GM10266 (cell line): Measurements from ENCODE around the gene CCDC138.

Source experiments
- DNase-seq: peaks from one replicate; pipeline ENCODE4 v3.0.0; 2012; ENCODE audit errors: extremely low spot score
- TF ChIP-seq, protein P1 (sequence below): IDR thresholded peaks from 2 replicates; pipeline ENCODE4 v1.5.1; 2012; ENCODE audit warnings: mild to moderate bottlenecking, low read depth; ENCODE audit not compliant: control insufficient read depth, insufficient read depth; ENCODE audit errors: missing control alignments

The CCDC138 gene

DNA sequence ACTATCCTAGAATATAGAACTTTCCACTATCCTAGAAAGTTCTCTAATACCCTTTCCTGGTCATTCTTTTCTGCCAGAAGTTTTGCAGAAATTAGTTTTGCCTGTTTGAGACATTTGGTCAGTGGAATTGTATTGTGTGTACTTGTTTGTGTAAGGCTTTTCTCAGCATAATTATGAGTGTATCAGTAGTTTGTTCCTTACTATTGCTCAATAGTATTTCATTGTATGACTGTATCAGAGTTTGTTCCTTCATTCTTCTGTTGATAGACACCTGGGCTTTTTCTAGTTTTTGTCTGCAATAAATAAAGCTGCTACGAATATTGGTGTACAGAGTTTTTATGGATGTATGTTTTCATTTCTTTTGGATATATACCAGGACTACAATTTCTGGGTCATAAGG lies 27.2 kb downstream of the CCDC138 start:
- DNase-seq, result no peak
- TF ChIP-seq, protein P1, sequence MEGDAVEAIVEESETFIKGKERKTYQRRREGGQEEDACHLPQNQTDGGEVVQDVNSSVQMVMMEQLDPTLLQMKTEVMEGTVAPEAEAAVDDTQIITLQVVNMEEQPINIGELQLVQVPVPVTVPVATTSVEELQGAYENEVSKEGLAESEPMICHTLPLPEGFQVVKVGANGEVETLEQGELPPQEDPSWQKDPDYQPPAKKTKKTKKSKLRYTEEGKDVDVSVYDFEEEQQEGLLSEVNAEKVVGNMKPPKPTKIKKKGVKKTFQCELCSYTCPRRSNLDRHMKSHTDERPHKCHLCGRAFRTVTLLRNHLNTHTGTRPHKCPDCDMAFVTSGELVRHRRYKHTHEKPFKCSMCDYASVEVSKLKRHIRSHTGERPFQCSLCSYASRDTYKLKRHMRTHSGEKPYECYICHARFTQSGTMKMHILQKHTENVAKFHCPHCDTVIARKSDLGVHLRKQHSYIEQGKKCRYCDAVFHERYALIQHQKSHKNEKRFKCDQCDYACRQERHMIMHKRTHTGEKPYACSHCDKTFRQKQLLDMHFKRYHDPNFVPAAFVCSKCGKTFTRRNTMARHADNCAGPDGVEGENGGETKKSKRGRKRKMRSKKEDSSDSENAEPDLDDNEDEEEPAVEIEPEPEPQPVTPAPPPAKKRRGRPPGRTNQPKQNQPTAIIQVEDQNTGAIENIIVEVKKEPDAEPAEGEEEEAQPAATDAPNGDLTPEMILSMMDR, result no peak

DNA sequence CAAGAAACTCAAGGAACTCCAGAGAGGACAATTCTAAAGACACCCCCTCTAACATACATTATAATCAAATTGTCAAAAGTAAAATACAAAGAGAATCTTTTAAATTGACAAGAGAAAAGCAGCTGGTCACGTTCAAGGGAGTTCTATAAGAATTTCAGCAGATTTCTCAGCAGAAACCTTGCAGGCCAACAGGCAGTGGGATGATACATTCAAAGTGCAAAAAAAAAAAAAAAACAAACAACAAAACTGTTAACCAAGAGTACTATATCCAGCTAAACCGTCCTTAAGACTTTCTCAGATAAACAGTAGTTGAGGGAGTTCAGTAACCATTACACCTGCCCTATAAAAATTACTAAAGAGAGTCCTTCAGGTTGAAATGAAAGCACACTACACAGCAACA lies 33.9 kb downstream of the CCDC138 start:
- TF ChIP-seq, protein P1, result no peak
- no peak for DNase-seq

DNA sequence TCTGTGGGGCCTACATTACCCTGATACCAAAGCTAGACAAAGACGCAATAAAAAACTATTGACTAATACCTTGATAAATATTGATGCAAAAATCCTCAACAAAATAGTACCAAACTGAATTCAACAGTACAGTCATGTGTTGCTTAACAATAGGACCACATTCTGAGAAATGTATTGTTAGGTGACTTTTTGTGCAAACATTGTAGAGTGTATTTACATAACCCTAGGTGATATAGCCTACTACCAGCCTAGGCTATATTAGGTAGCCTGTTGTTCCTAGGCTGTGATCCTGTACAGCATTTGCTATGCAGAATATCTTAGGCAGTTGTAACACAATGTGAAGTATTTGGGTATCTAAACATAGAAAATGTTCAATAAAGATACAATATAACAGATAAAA lies 36.7 kb downstream of the CCDC138 start:
- TF ChIP-seq, protein P1, result no peak
- DNase-seq, result no peak

DNA sequence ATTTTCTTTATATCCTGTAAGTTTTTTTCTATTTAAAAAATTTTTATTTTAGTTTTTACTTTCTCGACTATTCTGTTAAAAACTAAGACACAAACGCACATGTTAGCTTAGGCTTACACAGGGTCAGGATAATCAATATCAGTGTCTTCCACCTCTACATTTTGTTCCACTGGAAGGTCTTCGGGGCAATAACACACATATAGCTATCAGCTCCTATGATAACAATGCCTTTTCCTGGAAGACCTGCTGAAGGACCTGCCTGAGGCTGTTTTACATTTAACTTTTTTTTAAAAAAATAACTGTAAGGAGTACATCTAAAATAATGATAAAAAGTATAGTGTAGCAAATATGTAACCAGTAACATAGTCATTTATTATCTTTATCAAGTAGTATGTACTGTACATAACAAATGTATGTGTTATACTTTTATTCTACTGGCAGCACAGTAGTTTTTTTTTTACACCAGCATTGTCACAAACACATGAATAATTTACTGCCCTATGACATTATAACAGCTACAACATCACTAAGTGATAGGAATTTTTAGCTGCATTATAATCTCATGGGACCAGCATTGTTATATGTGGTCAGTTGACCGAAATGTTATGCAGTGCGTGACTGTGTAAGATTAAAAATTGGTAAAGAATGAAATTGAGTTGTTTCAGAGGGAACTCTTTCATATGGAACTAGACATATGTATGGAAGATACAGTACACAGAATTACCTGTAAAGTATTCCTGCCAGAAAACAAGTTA lies 37.9 kb downstream of the CCDC138 start:
- TF ChIP-seq, protein P1, result no peak
- no peak for DNase-seq

DNA sequence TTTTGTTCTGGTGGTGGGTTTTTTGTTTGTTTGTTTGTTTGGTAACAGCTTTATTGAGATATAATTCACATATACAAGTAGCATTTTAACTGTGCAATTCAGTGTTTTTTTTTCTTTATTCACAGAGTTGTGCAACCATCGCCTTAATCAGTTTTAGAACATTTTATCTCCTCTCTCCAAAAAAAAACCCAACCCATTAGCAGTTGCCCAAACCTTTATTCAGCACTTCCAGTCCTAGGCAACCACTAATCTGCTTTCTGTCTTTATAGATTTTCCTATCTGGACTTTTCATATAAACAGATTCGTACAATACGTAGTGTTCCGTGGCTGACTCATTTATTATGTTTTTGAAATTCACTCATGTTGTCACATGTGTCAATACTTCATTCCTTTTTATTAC lies 38.7 kb downstream of the CCDC138 start:
- no peak for DNase-seq
- TF ChIP-seq, protein P1, result no peak

DNA sequence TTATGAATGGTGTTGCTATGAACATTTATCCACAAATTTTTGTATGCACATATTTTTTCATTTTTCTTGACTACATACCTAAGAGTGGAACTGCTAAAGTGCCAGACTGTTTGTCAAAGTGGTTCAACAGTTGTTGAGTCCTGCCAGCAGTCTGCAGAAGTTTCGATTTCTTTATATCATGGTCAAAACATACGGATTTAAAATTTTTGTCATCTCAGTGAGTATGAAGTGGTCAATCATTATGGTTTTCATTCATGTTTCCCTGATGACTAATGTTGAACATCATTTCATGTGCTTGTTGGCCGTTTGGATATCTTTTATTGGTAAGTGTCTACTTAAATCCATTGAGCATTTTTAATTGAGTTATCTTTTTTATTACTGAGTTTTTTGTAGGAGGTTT lies 39.2 kb downstream of the CCDC138 start:
- no peak for DNase-seq
- TF ChIP-seq, protein P1, result no peak

DNA sequence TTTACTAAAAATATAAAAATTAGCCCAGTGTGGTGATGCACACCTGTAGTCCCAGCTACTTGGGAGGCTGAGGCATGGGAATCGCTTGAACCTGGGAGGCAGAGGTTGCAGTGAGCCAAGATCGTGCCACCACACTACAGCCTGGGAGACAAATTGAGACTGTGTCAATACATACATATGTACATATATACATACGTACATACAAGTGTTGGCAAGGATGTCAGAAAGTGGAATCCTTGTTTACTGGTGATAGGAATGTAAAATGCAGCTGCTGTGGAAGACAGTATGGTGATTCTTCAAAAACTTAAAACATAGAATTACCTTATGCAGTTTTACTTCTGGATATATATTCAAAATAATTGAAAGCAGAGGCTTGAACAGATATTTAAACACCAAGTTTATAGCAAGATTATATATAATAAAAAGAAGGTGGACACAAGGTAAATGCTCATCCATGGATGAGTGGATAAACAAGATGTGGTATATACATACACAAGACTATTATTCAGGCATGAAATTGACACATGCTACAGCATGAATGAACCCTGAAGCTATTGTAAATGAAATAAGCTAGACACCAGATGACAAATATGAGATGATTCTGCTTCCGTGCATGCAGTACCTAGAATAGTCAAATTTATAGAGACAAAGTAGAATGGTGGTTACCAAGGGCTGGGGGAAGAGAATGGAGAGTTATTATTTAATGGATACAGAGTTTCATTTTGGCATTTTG lies 43.2 kb downstream of the CCDC138 start:
- no peak for DNase-seq
- TF ChIP-seq, protein P1, result no peak
